BJ (cell line): Measurements from ENCODE around the gene STX2. TPM values are rescaled to one million over a fixed set of nuclear protein-coding genes. Genes with fewer than 3 reads are reported as not detected.
"Not testable (repeated sequence)": the region's sequence is repeated elsewhere in the genome, so short reads cannot be mapped to it uniquely, and the experiment has no call there.

Experiments used
- CTCF ChIA-PET: fragments of 350-600 bp; formaldehyde crosslinking; extraction: SDS; loops from one replicate; lab custom pipeline; 2021; ENCODE audit warnings: antibody characterized with exemption, inconsistent platforms; lab: Yijun Ruan, JAX
- POLR2A ChIA-PET: fragments of 300-600 bp; sonication (Branson Sonifier 250); formaldehyde crosslinking; extraction: SDS; loops from one replicate; lab custom pipeline; 2021; ENCODE audit warnings: antibody characterized with exemption; lab: Charles Lee
- DNase-seq: peaks from one replicate; pipeline ENCODE4 v3.0.0-alpha.2; 2011; ENCODE audit warnings: low read depth
- H3K27me3 ChIP-seq: 2 replicates; pipeline ENCODE4 v1.6.0; 2011; ENCODE audit warnings: low read length; ENCODE audit not compliant: control insufficient read depth, insufficient read depth
- H3K36me3 ChIP-seq: 2 replicates; pipeline ENCODE4 v1.5.1; 2011; ENCODE audit warnings: low read length; ENCODE audit not compliant: control insufficient read depth, insufficient read depth
- H3K4me3 ChIP-seq: 2 replicates; pipeline ENCODE4 v1.5.1; 2011; ENCODE audit warnings: low read depth, mild to moderate bottlenecking, control low read depth, low read length
- polyA plus RNA-seq: library from polyadenylated mRNA; depleted of rRNA; stranded (reverse); fragments of >200 nt; gene quantifications from 2 replicates; pipeline ENCODE4 v1.2.3, GENCODE V29; 2011
- TF ChIP-seq, protein P1 (sequence below): IDR thresholded peaks from 2 replicates; pipeline ENCODE4 v1.5.1; 2011; ENCODE audit warnings: low read depth, mild to moderate bottlenecking, control low read depth, inconsistent platforms, low read length, moderate library complexity; ENCODE audit not compliant: insufficient read depth

The STX2 gene
- polyA plus RNA-seq, 1 experiment, result 26.0 TPM

GRCh38 chr12:130858084-130858483 lies 19.0 kb upstream of the STX2 start:
- TF ChIP-seq, protein P1, sequence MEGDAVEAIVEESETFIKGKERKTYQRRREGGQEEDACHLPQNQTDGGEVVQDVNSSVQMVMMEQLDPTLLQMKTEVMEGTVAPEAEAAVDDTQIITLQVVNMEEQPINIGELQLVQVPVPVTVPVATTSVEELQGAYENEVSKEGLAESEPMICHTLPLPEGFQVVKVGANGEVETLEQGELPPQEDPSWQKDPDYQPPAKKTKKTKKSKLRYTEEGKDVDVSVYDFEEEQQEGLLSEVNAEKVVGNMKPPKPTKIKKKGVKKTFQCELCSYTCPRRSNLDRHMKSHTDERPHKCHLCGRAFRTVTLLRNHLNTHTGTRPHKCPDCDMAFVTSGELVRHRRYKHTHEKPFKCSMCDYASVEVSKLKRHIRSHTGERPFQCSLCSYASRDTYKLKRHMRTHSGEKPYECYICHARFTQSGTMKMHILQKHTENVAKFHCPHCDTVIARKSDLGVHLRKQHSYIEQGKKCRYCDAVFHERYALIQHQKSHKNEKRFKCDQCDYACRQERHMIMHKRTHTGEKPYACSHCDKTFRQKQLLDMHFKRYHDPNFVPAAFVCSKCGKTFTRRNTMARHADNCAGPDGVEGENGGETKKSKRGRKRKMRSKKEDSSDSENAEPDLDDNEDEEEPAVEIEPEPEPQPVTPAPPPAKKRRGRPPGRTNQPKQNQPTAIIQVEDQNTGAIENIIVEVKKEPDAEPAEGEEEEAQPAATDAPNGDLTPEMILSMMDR, result no peak
- CTCF ChIA-PET, result interaction anchor here (1.6 kb wide), 1 partner anchor 13 kb away, joined by 4 read pairs; no protein-coding TSS in a partner anchor
- Histone ChIP-seq H3K36me3 (no peaks in the 10 kb centered on the region), H3K27me3 (peaks cover 1% of the 10 kb centered on the region; the same call in 1 of the 2 replicates), H3K4me3 (no peak overlapping the region)
- POLR2A ChIA-PET, result no interaction called here
- no peak for DNase-seq

GRCh38 chr12:130856088-130856487 lies 17.0 kb upstream of the STX2 start:
- no peaks in the 10 kb centered on the region for H3K36me3 ChIP-seq
- POLR2A ChIA-PET, result no interaction called here
- peaks cover 1% of the 10 kb centered on the region; the same call in 1 of the 2 replicates for H3K27me3 ChIP-seq
- H3K4me3 ChIP-seq, result no peak overlapping the region
- CTCF ChIA-PET, result interaction anchor here (1.8 kb wide), 1 partner anchor 14 kb away, joined by 5 read pairs; no protein-coding TSS in a partner anchor
- DNase-seq, result no peak
- TF ChIP-seq, protein P1, result no peak

DNA sequence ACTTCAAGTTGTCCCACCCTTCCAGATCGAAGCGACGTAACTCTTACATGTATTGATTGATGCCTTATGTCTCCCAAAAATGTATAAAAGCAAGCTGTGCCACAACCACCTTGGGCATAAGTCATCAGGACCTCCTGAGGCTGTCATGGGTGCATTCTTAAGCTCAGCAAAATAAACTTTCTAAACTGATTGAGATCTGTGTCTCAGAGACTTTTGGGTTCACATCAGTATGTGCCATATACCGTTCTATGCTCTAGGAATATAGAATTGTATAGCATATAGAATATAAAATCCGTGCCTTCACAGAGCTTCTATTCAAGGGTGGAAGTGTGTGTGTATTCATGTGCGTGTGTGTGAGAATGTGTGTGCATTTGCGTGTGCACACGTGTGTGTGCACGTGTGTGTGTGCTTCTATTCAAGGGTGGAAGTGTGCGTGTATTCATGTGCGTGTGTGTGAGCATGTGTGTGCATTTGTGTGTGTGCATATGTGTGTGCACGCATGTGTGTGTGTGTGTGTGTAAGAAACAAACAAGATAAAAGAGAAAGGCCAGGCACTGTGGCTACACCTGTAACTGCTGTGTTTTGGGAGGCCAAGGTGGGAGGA lies 11.5 kb upstream of the STX2 start:
- POLR2A ChIA-PET, result no interaction called here
- TF ChIP-seq, protein P1, result no peak
- Histone ChIP-seq H3K36me3 (no peaks in the 10 kb centered on the region), H3K27me3 (peaks cover 1% of the 10 kb centered on the region; the same call in 1 of the 2 replicates), H3K4me3 (no peak overlapping the region)
- no peak for DNase-seq
- CTCF ChIA-PET, result interaction anchor here (1.1 kb wide), 1 partner anchor 27 kb away, joined by 3 read pairs; no protein-coding TSS in a partner anchor

DNA sequence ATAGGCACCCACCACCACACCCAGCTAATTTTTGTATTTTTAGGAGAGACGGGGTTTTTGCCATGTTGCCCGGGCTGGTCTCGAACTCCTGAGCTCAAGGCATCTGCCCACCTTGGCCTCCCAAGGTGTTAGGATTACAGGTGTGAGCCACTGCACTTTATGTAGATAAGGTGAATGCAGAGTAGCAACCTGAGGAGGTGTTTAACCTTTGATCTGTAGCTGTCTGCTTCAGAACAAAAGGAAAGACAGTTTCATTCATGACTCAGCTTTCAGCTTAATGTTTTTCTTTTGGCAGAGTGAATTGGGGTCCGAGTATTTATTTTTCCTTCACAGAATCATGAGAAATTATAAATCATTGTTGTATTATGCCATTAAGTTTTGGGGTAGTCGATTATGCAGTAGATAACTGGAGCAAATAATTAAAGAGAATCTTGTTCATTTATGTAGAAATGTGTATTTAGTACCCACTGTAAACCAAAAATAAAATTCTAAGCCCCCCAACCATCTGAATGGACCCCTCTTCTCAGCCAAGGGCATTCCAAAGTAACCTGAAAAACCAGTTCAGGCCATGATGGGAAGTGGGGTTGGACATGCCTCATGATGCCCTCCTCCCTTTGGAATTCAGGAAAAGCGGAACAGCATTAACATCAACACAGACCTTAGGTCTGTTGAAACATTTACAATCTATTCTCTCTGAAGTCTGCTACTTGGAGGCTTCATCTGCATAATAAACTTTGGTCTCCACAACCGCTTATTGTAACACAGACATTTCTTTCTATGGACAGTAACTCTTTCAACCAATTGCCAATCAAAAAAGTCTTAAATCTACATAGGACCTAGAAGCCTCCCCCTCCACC lies 10.7 kb upstream of the STX2 start:
- Histone ChIP-seq H3K36me3 (no peaks in the 10 kb centered on the region), H3K27me3 (peaks cover 1% of the 10 kb centered on the region; the same call in 1 of the 2 replicates), H3K4me3 (no peak overlapping the region)
- ChIA-PET POLR2A (interaction anchor here (0.7 kb wide), 1 partner anchor 19 kb away, joined by 3 read pairs; no protein-coding TSS in a partner anchor), CTCF (interaction anchor here (1.1 kb wide), 1 partner anchor 28 kb away, joined by 3 read pairs; no protein-coding TSS in a partner anchor)
- DNase-seq, result no peak
- TF ChIP-seq, protein P1, result no peak

GRCh38 chr12:130848785-130849305 lies 9.8 kb upstream of the STX2 start:
- not testable (repeated sequence) for DNase-seq, H3K27me3 ChIP-seq, H3K36me3 ChIP-seq, H3K4me3 ChIP-seq
- CTCF ChIA-PET, result interaction anchor here (0.9 kb wide), 1 partner anchor 22 kb away, joined by 3 read pairs; no protein-coding TSS in a partner anchor
- POLR2A ChIA-PET, result interaction anchor here (0.7 kb wide), 1 partner anchor 20 kb away, joined by 3 read pairs; no protein-coding TSS in a partner anchor

GRCh38 chr12:130848105-130848504 lies 9.1 kb upstream of the STX2 start:
- H3K4me3 ChIP-seq, DNase-seq, POLR2A ChIA-PET, H3K27me3 ChIP-seq, H3K36me3 ChIP-seq: not testable (repeated sequence)
- CTCF ChIA-PET, result interaction anchor here (0.9 kb wide), 1 partner anchor 22 kb away, joined by 3 read pairs; no protein-coding TSS in a partner anchor
